Activated CD4-positive, alpha-beta memory T cell treated with anti-CD3 and anti-CD28 coated beads, Interleukin-2, amount 10 ng/mL, durations not matched to agents 7 days and 5 days (primary cell): ENCODE results near the gene DUSP12. TPM values are rescaled to one million over a fixed set of nuclear protein-coding genes. Genes with fewer than 3 reads are reported as not detected.
A peak's percentile ranks its signal among the peaks of the same experiment; 100 is the strongest.

Source experiments
- CTCF ChIA-PET: fragments of 350-600 bp; sonication (Branson Sonifier 250); formaldehyde crosslinking; loops from one replicate; lab custom pipeline; 2021; ENCODE audit warnings: antibody characterized with exemption, inconsistent platforms; lab: Charles Lee
- POLR2A ChIA-PET: fragments of 350-600 bp; sonication (Branson Sonifier 250); formaldehyde crosslinking; loops from one replicate; lab custom pipeline; 2021; ENCODE audit warnings: antibody characterized with exemption; lab: Charles Lee
- DNase-seq: peaks from one replicate; pipeline ENCODE4 v3.0.0-alpha.2; 2020
- H3K27ac Mint-ChIP-seq: one replicate; pipeline ENCODE4 v1.8.0; 2021; ENCODE audit warnings: mild to moderate bottlenecking, mixed read lengths
- H3K27me3 Mint-ChIP-seq: one replicate; pipeline ENCODE4 v1.8.0; 2021; ENCODE audit warnings: mixed read lengths
- H3K36me3 Mint-ChIP-seq: one replicate; pipeline ENCODE4 v1.8.0; 2021; ENCODE audit warnings: low read depth, mixed read lengths
- H3K4me1 Mint-ChIP-seq: one replicate; pipeline ENCODE4 v1.8.0; 2021; ENCODE audit warnings: mixed read lengths
- H3K4me3 Mint-ChIP-seq: one replicate; pipeline ENCODE4 v1.8.0; 2021; ENCODE audit warnings: mild to moderate bottlenecking, mixed read lengths
- H3K9me3 Mint-ChIP-seq: one replicate; pipeline ENCODE4 v1.8.0; 2021; ENCODE audit warnings: mixed read lengths
- total RNA-seq, 2 experiments: library from RNA; stranded (reverse); gene quantifications; one replicate each; pipeline ENCODE4 v1.2.3, GENCODE V29; 2021

DUSP12 gene
- total RNA-seq, 2 experiments from 2014 or later = 23.4 to 23.5 TPM

- peaks cover 50% of the 10 kb centered on the region for H3K27me3 Mint-ChIP-seq
- H3K36me3 Mint-ChIP-seq = peaks cover 3% of the 10 kb centered on the region
- ChIA-PET POLR2A (no interaction called here), CTCF (interaction anchor here (0.6 to 1.6 kb wide), 3 partner anchors 245 to 1288 kb away, joined by 3 to 5 read pairs (median 4); no protein-coding TSS in a partner anchor)
- DNase-seq = no peak
- H3K9me3 Mint-ChIP-seq = no peaks in the 10 kb centered on the region
- peaks cover 44% of the 10 kb centered on the region for H3K4me1 Mint-ChIP-seq
- no peak overlapping the region for H3K27ac Mint-ChIP-seq
- no peak overlapping the region for H3K4me3 Mint-ChIP-seq
These were observed 17.4 kb upstream of the DUSP12 start for GRCh38 chr1:161731981-161732718.

GRCh38 chr1:161733526-161733925 is 16.1 kb upstream of the DUSP12 start:
- DNase-seq = no peak
- CTCF ChIA-PET = interaction anchor here (1.6 kb wide), 1 partner anchor 249 kb away, joined by 4 read pairs; no protein-coding TSS in a partner anchor
- H3K27ac Mint-ChIP-seq = no peak overlapping the region
- no peaks in the 10 kb centered on the region for H3K9me3 Mint-ChIP-seq
- H3K4me1 Mint-ChIP-seq = peaks cover 38% of the 10 kb centered on the region
- peaks cover 45% of the 10 kb centered on the region for H3K27me3 Mint-ChIP-seq
- POLR2A ChIA-PET = no interaction called here
- H3K36me3 Mint-ChIP-seq = no peaks in the 10 kb centered on the region
- H3K4me3 Mint-ChIP-seq = no peak overlapping the region

- POLR2A ChIA-PET = no interaction called here
- CTCF ChIA-PET = interaction anchor here (0.9 to 7.9 kb wide), 3 partner anchors 10 to 252 kb away, joined by 3 to 56 read pairs (median 6); no protein-coding TSS in a partner anchor
- DNase-seq = no peak
- Mint-ChIP-seq H3K36me3 (no peaks in the 10 kb centered on the region), H3K4me3 (no peak overlapping the region), H3K4me1 (peaks cover 42% of the 10 kb centered on the region), H3K9me3 (no peaks in the 10 kb centered on the region), H3K27me3 (peaks cover 36% of the 10 kb centered on the region), H3K27ac (no peak overlapping the region)
These were observed 13.7 kb upstream of the DUSP12 start for GRCh38 chr1:161735837-161736236.

DNA sequence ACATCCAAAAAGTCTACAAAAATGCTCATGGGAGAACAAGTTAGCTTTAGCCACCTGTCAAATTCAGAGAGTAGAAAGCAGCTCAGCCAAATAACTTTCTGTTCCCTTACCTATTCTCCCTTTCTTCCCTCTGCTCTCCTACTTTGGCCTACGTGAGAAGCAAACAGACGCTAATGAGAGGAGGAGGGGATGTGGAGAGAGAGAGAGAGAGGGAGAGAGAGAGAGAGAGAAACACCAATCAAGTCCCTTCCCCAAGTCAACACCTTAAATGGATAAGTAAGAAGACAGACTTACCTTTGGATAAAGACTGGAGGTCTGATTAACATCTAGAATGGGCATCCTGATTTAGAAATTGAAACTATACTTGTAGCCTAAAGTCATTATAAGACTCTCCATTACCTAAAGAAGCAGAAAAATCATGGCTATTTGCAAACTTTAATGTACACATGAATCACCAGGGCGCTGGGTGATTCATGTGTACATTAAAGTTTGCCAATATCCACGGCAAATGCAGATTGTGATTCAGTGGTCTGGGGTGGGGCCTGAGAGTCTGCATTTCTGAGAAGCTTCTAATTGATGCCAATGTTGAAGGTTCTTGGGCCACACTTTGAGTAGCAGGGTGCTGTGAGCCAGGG is 13.1 kb upstream of the DUSP12 start:
- Mint-ChIP-seq H3K4me1 (peaks cover 41% of the 10 kb centered on the region), H3K9me3 (no peaks in the 10 kb centered on the region), H3K4me3 (no peak overlapping the region), H3K27me3 (peaks cover 30% of the 10 kb centered on the region), H3K27ac (no peak overlapping the region), H3K36me3 (no peaks in the 10 kb centered on the region)
- CTCF ChIA-PET = interaction anchor here (0.7 to 7.9 kb wide), 7 partner anchors 10 to 253 kb away, joined by 3 to 67 read pairs (median 6); partner anchors contain the start of gene DUSP12
- POLR2A ChIA-PET = interaction anchor here (1.5 to 3.1 kb wide), 2 partner anchors 10 to 13 kb away, joined by 7 to 18 read pairs; partner anchors contain the start of gene DUSP12
- no peak for DNase-seq

DNA sequence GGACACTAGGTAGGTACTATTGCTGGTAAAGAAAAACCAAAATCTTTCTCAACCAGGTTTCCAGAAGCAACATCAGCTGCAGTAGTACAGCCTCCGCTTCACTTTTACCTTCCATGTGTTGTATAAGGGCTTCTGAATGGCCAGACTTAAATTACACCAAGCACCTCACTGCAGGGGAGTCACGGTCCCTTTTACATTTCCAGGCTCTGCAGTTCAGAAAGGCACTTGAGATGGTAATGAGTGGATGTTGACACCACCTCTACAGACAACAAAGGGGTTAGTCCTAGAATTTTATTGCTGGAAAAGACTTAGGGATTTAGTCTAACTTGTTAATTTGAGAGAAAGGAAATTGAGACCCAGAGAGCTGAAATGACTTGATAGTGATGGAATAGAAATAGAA is 12.0 kb upstream of the DUSP12 start:
- Mint-ChIP-seq H3K4me1 (peaks cover 41% of the 10 kb centered on the region), H3K9me3 (no peaks in the 10 kb centered on the region)
- POLR2A ChIA-PET = interaction anchor here (1.5 to 4.3 kb wide), 3 partner anchors 11 to 12 kb away, joined by 7 to 22 read pairs (median 18); partner anchors contain the start of gene DUSP12

GRCh38 chr1:161738627-161739287 is 10.8 kb upstream of the DUSP12 start:
- POLR2A ChIA-PET = interaction anchor here (1.0 to 4.3 kb wide), 5 partner anchors 11 to 250 kb away, joined by 3 to 22 read pairs (median 8); partner anchors contain the start of gene DUSP12
- Mint-ChIP-seq H3K4me3 (peak overlapping the region; percentile 11), H3K27ac (peak overlapping the region; percentile 77), H3K36me3 (no peaks in the 10 kb centered on the region), H3K4me1 (peaks cover 48% of the 10 kb centered on the region), H3K9me3 (no peaks in the 10 kb centered on the region), H3K27me3 (peaks cover 20% of the 10 kb centered on the region)
- peak; percentile 84 for DNase-seq
- CTCF ChIA-PET = interaction anchor here (0.6 to 7.9 kb wide), 18 partner anchors 9 to 298 kb away, joined by 3 to 67 read pairs (median 4); partner anchors contain the start of genes DUSP12 and FCGR2A

More for the DNA sequence above, 12.0 kb upstream of the DUSP12 start:
- no peak overlapping the region for H3K4me3 Mint-ChIP-seq
- H3K36me3 Mint-ChIP-seq = no peaks in the 10 kb centered on the region
- CTCF ChIA-PET = interaction anchor here (0.7 to 7.9 kb wide), 11 partner anchors 8 to 254 kb away, joined by 3 to 67 read pairs (median 5); partner anchors contain the start of gene DUSP12
- H3K27me3 Mint-ChIP-seq = peaks cover 25% of the 10 kb centered on the region
- DNase-seq = no peak
- no peak overlapping the region for H3K27ac Mint-ChIP-seq

- H3K4me3 Mint-ChIP-seq = no peak overlapping the region
- no peak for DNase-seq
- H3K9me3 Mint-ChIP-seq = no peaks in the 10 kb centered on the region
- ChIA-PET CTCF (interaction anchor here (0.9 to 7.9 kb wide), 12 partner anchors 9 to 297 kb away, joined by 3 to 67 read pairs (median 9); partner anchors contain the start of genes DUSP12 and FCGR2A), POLR2A (interaction anchor here (0.7 to 4.3 kb wide), 5 partner anchors 9 to 256 kb away, joined by 3 to 22 read pairs (median 8); partner anchors contain the start of gene DUSP12)
- H3K27me3 Mint-ChIP-seq = peaks cover 22% of the 10 kb centered on the region
- peak overlapping the region; percentile 50 for H3K27ac Mint-ChIP-seq
- H3K36me3 Mint-ChIP-seq = no peaks in the 10 kb centered on the region
- H3K4me1 Mint-ChIP-seq = peaks cover 59% of the 10 kb centered on the region
These were observed 9.6 kb upstream of the DUSP12 start for GRCh38 chr1:161739865-161740566.

DNA sequence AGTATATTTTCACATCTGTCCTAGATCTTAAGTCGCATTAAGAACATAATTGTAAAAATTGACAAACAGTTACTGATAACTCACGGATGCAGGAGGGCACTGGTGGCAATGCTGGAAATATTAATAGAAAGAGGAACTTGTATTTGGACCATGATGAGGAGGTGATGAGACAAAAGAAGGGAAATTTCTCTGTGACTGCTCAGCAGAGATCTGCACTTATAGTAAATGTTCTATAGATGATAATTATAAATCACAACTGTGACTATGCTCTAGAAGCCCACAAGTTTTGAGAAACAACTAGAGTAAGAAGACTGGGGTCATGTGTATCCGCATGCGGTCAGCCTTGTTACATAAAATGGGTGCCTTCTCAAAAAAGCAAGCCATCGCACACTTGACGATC is 8.7 kb upstream of the DUSP12 start:
- peaks cover 28% of the 10 kb centered on the region for H3K27me3 Mint-ChIP-seq
- peaks cover 64% of the 10 kb centered on the region for H3K4me1 Mint-ChIP-seq
- no peak for DNase-seq
- no peaks in the 10 kb centered on the region for H3K9me3 Mint-ChIP-seq
- CTCF ChIA-PET = interaction anchor here (0.7 to 7.9 kb wide), 13 partner anchors 8 to 296 kb away, joined by 3 to 67 read pairs (median 6); partner anchors contain the start of gene DUSP12
- H3K4me3 Mint-ChIP-seq = no peak overlapping the region
- no peak overlapping the region for H3K27ac Mint-ChIP-seq
- no peaks in the 10 kb centered on the region for H3K36me3 Mint-ChIP-seq
- POLR2A ChIA-PET = interaction anchor here (0.7 to 4.3 kb wide), 3 partner anchors 8 to 257 kb away, joined by 3 to 22 read pairs (median 3); no protein-coding TSS in a partner anchor

GRCh38 chr1:161743231-161743630 is 6.4 kb upstream of the DUSP12 start:
- DNase-seq = no peak
- Mint-ChIP-seq H3K4me3 (no peak overlapping the region), H3K36me3 (no peaks in the 10 kb centered on the region), H3K27ac (no peak overlapping the region), H3K4me1 (peaks cover 60% of the 10 kb centered on the region), H3K9me3 (no peaks in the 10 kb centered on the region), H3K27me3 (peaks cover 24% of the 10 kb centered on the region)
- ChIA-PET POLR2A (no interaction called here), CTCF (interaction anchor here (1.1 to 7.9 kb wide), 3 partner anchors 13 to 259 kb away, joined by 3 to 67 read pairs (median 56); no protein-coding TSS in a partner anchor)

- ChIA-PET POLR2A (no interaction called here), CTCF (interaction anchor here (0.6 to 3.2 kb wide), 3 partner anchors 8 to 289 kb away, joined by 4 to 28 read pairs (median 11); no protein-coding TSS in a partner anchor)
- peaks cover 14% of the 10 kb centered on the region for H3K27me3 Mint-ChIP-seq
- H3K27ac Mint-ChIP-seq = no peak overlapping the region
- peaks cover 59% of the 10 kb centered on the region for H3K4me1 Mint-ChIP-seq
- H3K36me3 Mint-ChIP-seq = peaks cover 21% of the 10 kb centered on the region
- H3K9me3 Mint-ChIP-seq = no peaks in the 10 kb centered on the region
- no peak for DNase-seq
- H3K4me3 Mint-ChIP-seq = no peak overlapping the region
These were observed 1.8 kb upstream of the DUSP12 start for GRCh38 chr1:161747801-161748200.

DNA sequence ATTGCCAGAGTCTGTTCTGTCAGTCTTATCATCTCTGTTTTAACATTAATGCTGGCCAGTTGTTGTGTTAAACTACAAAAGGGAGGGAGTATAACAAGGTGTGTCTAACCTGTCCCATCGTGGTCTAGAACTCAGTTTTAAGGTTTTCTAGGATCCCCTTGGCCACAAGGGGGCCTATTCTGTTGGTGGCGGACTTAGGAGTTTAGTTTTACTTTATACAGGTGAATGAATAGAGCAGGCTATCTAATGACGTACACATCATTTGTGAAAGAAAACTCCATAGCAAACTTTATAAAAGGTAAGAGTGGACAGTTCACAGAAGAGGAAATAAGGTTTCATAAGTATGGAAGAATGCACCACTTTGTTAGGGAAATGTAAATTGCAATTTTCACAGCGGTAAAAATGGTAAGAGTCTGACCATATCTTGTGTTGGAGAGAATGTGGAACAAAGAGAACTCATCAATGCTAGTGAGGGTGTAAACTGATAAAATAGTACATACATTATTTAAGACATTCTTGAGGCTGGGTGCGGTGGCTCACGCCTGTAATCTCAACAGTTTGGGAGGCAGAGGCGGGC is 14.0 kb downstream of the DUSP12 start:
- DNase-seq = peak; percentile 41
- Mint-ChIP-seq H3K27me3 (no peaks in the 10 kb centered on the region), H3K4me3 (peak overlapping the region; percentile 2), H3K9me3 (no peaks in the 10 kb centered on the region), H3K4me1 (peaks cover 52% of the 10 kb centered on the region), H3K27ac (peak overlapping the region; percentile 7), H3K36me3 (peaks cover 15% of the 10 kb centered on the region)
- POLR2A ChIA-PET = no interaction called here
- CTCF ChIA-PET = interaction anchor here (1.2 to 3.7 kb wide), 4 partner anchors 10 to 273 kb away, joined by 3 to 21 read pairs (median 6); partner anchors contain the start of gene DUSP12
